Measurements from ENCODE around the gene ECE1. TPM values are rescaled to one million over a fixed set of nuclear protein-coding genes. Genes with fewer than 3 reads are reported as not detected.

ECE1 gene
- total and polyA plus RNA-seq, 2 donors (not counting 3 experiments of a cell fraction or from before 2014, with no cell fraction given): 437 to 562 TPM

GRCh38 chr1:21234779-21235178 is 55.5 kb downstream of the ECE1 start:
- no peak for DNase-seq (ENCODE audit: low read depth, low spot score)

More at GRCh38 chr1:21234779-21235178, 55.5 kb downstream of the ECE1 start:
- Histone ChIP-seq H3K9me1 (replicated peaks; ENCODE audit: control insufficient read depth, extremely low read depth, insufficient read depth, low read length) (no peaks in the 10 kb centered on the region), H3K27ac (ENCODE audit: insufficient read depth, low read depth, low read length) (no peak overlapping the region), H4K20me1 (replicated peaks; ENCODE audit: control insufficient read depth, extremely low read depth, insufficient read depth, low read length) (peaks cover 3% of the 10 kb centered on the region), H3K36me3 (ENCODE audit: control insufficient read depth in 2 of 2, extremely low read depth in 1 of 2, insufficient read depth in 2 of 2, low read length in 2 of 2) (peaks cover 39 to 54% of the 10 kb centered on the region in 2 experiments), H3K9me3 (replicated peaks; ENCODE audit: control insufficient read depth, insufficient read depth, low read length) (no peaks in the 10 kb centered on the region), H3K27me3 (ENCODE audit: control insufficient read depth in 2 of 2, insufficient read depth in 2 of 2, low read length in 2 of 2) (no peaks in the 10 kb centered on the region), H3K4me2 (ENCODE audit: insufficient read depth, low read length) (no peak overlapping the region), H2AFZ (ENCODE audit: low read depth, low read length) (no peak overlapping the region), H3K4me3 (replicated peaks in 1 of 3; ENCODE audit: insufficient read depth in 1 of 3, low read depth in 1 of 3, low read length in 3 of 3) (no peak overlapping the region), H3K79me2 (ENCODE audit: control insufficient read depth, insufficient read depth, low read length) (no peaks in the 10 kb centered on the region), H3K9ac (replicated peaks; ENCODE audit: extremely low read depth, insufficient read depth, low read length) (no peak overlapping the region), H3K4me1 (ENCODE audit: control insufficient read depth, extremely low read depth, insufficient read depth, low read length) (no peaks in the 10 kb centered on the region)
- TF ChIP-seq GATA2 (IDR thresholded peaks at IDR 0.05; ENCODE audit: insufficient read depth, insufficient read length, low read depth, low read length) (no peak), CTCF (IDR thresholded peaks at IDR 0.05; ENCODE audit: extremely low read depth in 1 of 2, insufficient read depth in 1 of 2, low read depth in 1 of 2, low read length in 2 of 2) (no peak), EZH2 (IDR thresholded peaks at IDR 0.05; ENCODE audit: borderline replicate concordance, low read depth, low read length, severe bottlenecking) (no peak), POLR2AphosphoS5 (IDR thresholded peaks at IDR 0.05; ENCODE audit: insufficient read depth, low read depth, low read length) (no peak), JUN (IDR thresholded peaks at IDR 0.05; ENCODE audit: borderline replicate concordance, insufficient read depth, insufficient read length, low read depth) (no peak), POLR2A (IDR thresholded peaks at IDR 0.05; ENCODE audit: low read depth, low read length) (no peak), MAX (IDR thresholded peaks at IDR 0.05; ENCODE audit: insufficient read depth, insufficient read length) (no peak), MYC (IDR thresholded peaks at IDR 0.05; ENCODE audit: low read depth, low read length) (no peak), FOS (IDR thresholded peaks at IDR 0.05; ENCODE audit: borderline replicate concordance, insufficient read depth, low read length) (no peak)
- intact Hi-C loops (cut with micrococcal nuclease) (no loop called here), dilution Hi-C loops (cut with MboI; ENCODE audit: extremely low pct_ligation_motif_present, low sequenced_read_pairs) (no loop called here)
- ChIA-PET CTCF (interaction anchor here (1.1 to 5.1 kb wide), 6 partner anchors 9 to 134 kb away, joined by 3 to 155 read pairs (median 17); no protein-coding TSS in a partner anchor), POLR2A (no interaction called here)
- no TSS peak for BruUV-seq (replicated peaks)
- no peak for FAIRE-seq
